K562 (cell line): ENCODE data around the gene RPL22L1. TPM values are rescaled to one million over a fixed set of nuclear protein-coding genes. Genes with fewer than 3 reads are reported as not detected.
A peak's percentile ranks its signal among the peaks of the same experiment; 100 is the strongest.

Source experiments
- ATAC-seq: fragments of 200-7000 bp; cut with Tn5 transposase; 3 replicates; pipeline ENCODE4 v1.9.1; 2020; ENCODE audit warnings: moderate library complexity
- BruUV-seq: library from RNA; stranded (reverse); fragments of 400-500 nt; replicated peaks from 2 replicates; lab custom pipeline; 2021; lab: Mats Ljungman, UMichigan
- CTCF ChIA-PET: fragments of 300-600 bp; formaldehyde crosslinking; extraction: SDS; loops from one replicate; lab custom pipeline; 2021; ENCODE audit warnings: low intra/inter-chr PET ratio; lab: Yijun Ruan, JAX
- POLR2A ChIA-PET: fragments of 300-600, 350-650 bp; sonication (Branson Sonifier 250); formaldehyde crosslinking; extraction: SDS; loops from one replicate; lab custom pipeline; 2021; ENCODE audit warnings: antibody characterized with exemption, inconsistent platforms; lab: Yijun Ruan, JAX
- DNase-seq, 4 experiments: peaks; one replicate each; pipeline versions ENCODE4 v3.0.0 to v3.0.0-alpha.2; 2011 to 2018; ENCODE audit warnings: low spot score in 3 of 4, mixed read lengths in 3 of 4; ENCODE audit errors: extremely low read depth in 1 of 4
- FAIRE-seq: peaks from 2 replicates; lab custom pipeline; 2011; peaks lifted over from hg19 to GRCh38; lab: Jason Lieb, UNC
- H2AFZ ChIP-seq: 2 replicates; pipeline ENCODE4 v1.6.0; 2011; ENCODE audit warnings: low read depth, low read length, control low read depth, inconsistent platforms
- H3K27ac ChIP-seq: fragments of 200-600 bp; 3 replicates; pipeline ENCODE4 v1.8.0; 2011; ENCODE audit warnings: low read depth, mild to moderate bottlenecking, control low read depth, inconsistent platforms, low read length, moderate library complexity, mixed read lengths; ENCODE audit errors: extremely low read depth
- H3K27me3 ChIP-seq, 2 experiments: fragments of 300-600 bp in 1 of 2; 2 replicates in 1 of 2; 3 replicates in 1 of 2; pipeline versions ENCODE4 v1.6.0 to v1.8.0; 2011; ENCODE audit warnings: inconsistent platforms in 2 of 2, low read length in 2 of 2, mild to moderate bottlenecking in 1 of 2, mixed read lengths in 1 of 2, moderate library complexity in 1 of 2; ENCODE audit not compliant: control insufficient read depth in 2 of 2, insufficient read depth in 2 of 2
- H3K36me3 ChIP-seq: fragments of 300-600 bp; 3 replicates; pipeline ENCODE4 v1.8.0; 2011; ENCODE audit warnings: mild to moderate bottlenecking, low read length, inconsistent platforms; ENCODE audit not compliant: control insufficient read depth, insufficient read depth
- H3K4me1 ChIP-seq, 2 experiments: fragments of 200-600 bp in 1 of 2; replicated peaks in 1 of 2; 2 replicates in 1 of 2; 3 replicates in 1 of 2; pipeline versions ENCODE4 v1.5.1 to v1.8.0; 2011; ENCODE audit warnings: inconsistent platforms in 2 of 2, low read length in 2 of 2, mild to moderate bottlenecking in 1 of 2, mixed read lengths in 1 of 2, moderate library complexity in 1 of 2; ENCODE audit not compliant: control insufficient read depth in 2 of 2, insufficient read depth in 2 of 2
- H3K4me2 ChIP-seq: 2 replicates; pipeline ENCODE4 v1.6.1; 2011; ENCODE audit warnings: low read length, control low read depth, inconsistent platforms, mixed read lengths; ENCODE audit not compliant: insufficient read depth
- H3K4me3 ChIP-seq: fragments of 200-600 bp; sonication (generic), shearing (Covaris generic); 2 replicates; pipeline ENCODE4 v1.5.1; 2016; ENCODE audit warnings: control low read depth, inconsistent platforms
- H3K79me2 ChIP-seq: fragments of 200-600 bp; 3 replicates; pipeline ENCODE4 v1.8.0; 2011; ENCODE audit warnings: low read length, inconsistent platforms; ENCODE audit not compliant: control insufficient read depth, insufficient read depth
- H3K9ac ChIP-seq, 2 experiments: 2 replicates each; pipeline versions ENCODE4 v1.6.0 to v1.6.1; 2011; ENCODE audit warnings: low read depth in 2 of 2, low read length in 2 of 2, control low read depth in 1 of 2, inconsistent platforms in 1 of 2, mild to moderate bottlenecking in 1 of 2, mixed read lengths in 1 of 2; ENCODE audit not compliant: insufficient read depth in 1 of 2
- H3K9me1 ChIP-seq: one replicate; pipeline ENCODE4 v1.6.0; 2011; ENCODE audit warnings: inconsistent platforms, mild to moderate bottlenecking, low read length, moderate library complexity; ENCODE audit not compliant: control insufficient read depth, insufficient read depth
- H3K9me3 ChIP-seq: replicated peaks from 2 replicates; pipeline ENCODE4 v1.5.1; 2011; ENCODE audit warnings: low read depth, low read length, inconsistent platforms; ENCODE audit not compliant: control insufficient read depth, insufficient read depth
- H4K20me1 ChIP-seq: replicated peaks from 2 replicates; pipeline ENCODE4 v1.6.1; 2011; ENCODE audit warnings: low read length, inconsistent platforms, mixed read lengths; ENCODE audit not compliant: control insufficient read depth, insufficient read depth
- CREB1 ChIP-seq, 2 experiments: sonication (generic) in 1 of 2; formaldehyde crosslinking in 1 of 2; IDR thresholded peaks; 2 replicates each; pipeline versions ENCODE4 v1.6.1 to v1.8.0; 2012 to 2022; ENCODE audit warnings: inconsistent platforms in 1 of 2, mild to moderate bottlenecking in 1 of 2, missing genetic modification reagents in 1 of 2, moderate library complexity in 1 of 2
- CXXC5 ChIP-seq: fragments of 250-450 bp; sonication (Bioruptor Pico); IDR thresholded peaks from 2 replicates; pipeline ENCODE4 v1.8.0; 2022; ENCODE audit warnings: inconsistent platforms, mild to moderate bottlenecking, moderate library complexity
- HMG20B ChIP-seq: fragments of 250-450 bp; sonication (Bioruptor Pico); IDR thresholded peaks from 2 replicates; pipeline ENCODE4 v1.5.0; 2021; ENCODE audit warnings: mild to moderate bottlenecking
- NFE2L1 ChIP-seq: fragments of 450-650 bp; IDR thresholded peaks from 2 replicates; pipeline ENCODE4 v1.6.1; 2016; ENCODE audit warnings: missing genetic modification characterization, low read depth, mild to moderate bottlenecking, missing compliant biosample characterization, moderate library complexity, borderline replicate concordance
- OTX1 ChIP-seq: fragments of 450-650 bp; formaldehyde crosslinking; IDR thresholded peaks from 2 replicates; pipeline ENCODE4 v1.4.0; 2022; ENCODE audit warnings: mild to moderate bottlenecking
- POLR2A ChIP-seq: fragments of 450-650 bp; conservative IDR thresholded peaks from 2 replicates; pipeline ENCODE4 v1.6.1; 2016
- POLR2AphosphoS5 ChIP-seq: IDR thresholded peaks from 2 replicates; pipeline ENCODE4 v1.6.1; 2011; ENCODE audit warnings: mild to moderate bottlenecking, low read depth, low read length, moderate library complexity; ENCODE audit not compliant: control insufficient read depth, insufficient read depth
- PTTG1 ChIP-seq: fragments of 450-650 bp; IDR thresholded peaks from 2 replicates; pipeline ENCODE4 v1.6.1; 2016; ENCODE audit warnings: low read depth, mild to moderate bottlenecking, missing genetic modification characterization, missing compliant biosample characterization
- SIN3A ChIP-seq, 2 experiments: fragments of 150-350 bp in 1 of 2; IDR thresholded peaks; 2 replicates each; pipeline ENCODE4 v1.6.1; 2011 to 2016; ENCODE audit warnings: borderline replicate concordance in 2 of 2, low read depth in 2 of 2, low read length in 2 of 2, mild to moderate bottlenecking in 2 of 2, moderate library complexity in 2 of 2; ENCODE audit not compliant: control insufficient read depth in 1 of 2
- ZNF398 ChIP-seq: fragments of 250-450 bp; sonication (Bioruptor Pico); IDR thresholded peaks from 2 replicates; pipeline ENCODE4 v1.8.0; 2021; ENCODE audit warnings: moderate library complexity, mild to moderate bottlenecking, inconsistent platforms
- ZNF551 ChIP-seq: fragments of 250-450 bp; sonication (Bioruptor Pico); IDR thresholded peaks from 2 replicates; pipeline ENCODE4 v1.5.0; 2021; ENCODE audit warnings: mild to moderate bottlenecking, moderate library complexity
- WGBS: fragments of 100-300 bp; shearing (Covaris generic); methylation state at CpG from one replicate; pipeline ENCODE4 v1.1.6; 2016; ENCODE audit warnings: low coverage, mixed read lengths; ENCODE audit not compliant: insufficient coverage; ENCODE audit errors: missing lambda C conversion rate; 5-methylcytosine and 5-hydroxymethylcytosine counted together
- in situ Hi-C: fragments of 300-500 bp; cut with MboI; formaldehyde crosslinking; loops from 4 replicates; pipeline ENCODE4 v1.15.0; 2018; ENCODE audit warnings: inconsistent platforms, mixed read lengths
- intact Hi-C: fragments of 100-400 bp; cut with micrococcal nuclease; formaldehyde crosslinking; loops from 2 replicates; pipeline ENCODE4 v1.14.2; 2022
- polyA plus RNA-seq, 8 experiments: library from polyadenylated mRNA; depleted of rRNA in 4 of 8; stranded (reverse) in 5 of 8; unstranded in 3 of 8; fragments of >200 nt; fragmentation: Nextera tagmentation in 2 of 8; fragmentation: Illumina TruSeq in 1 of 8; extraction: Ambion mirVana in 2 of 8; extraction: Trizol in 1 of 8; gene quantifications; 2 replicates each; pipeline versions ENCODE4 v1.2.1 to v1.2.3, GENCODE V29; 2011 to 2014; ENCODE audit warnings: inconsistent platforms in 1 of 8, missing spikeins in 1 of 8
- total RNA-seq, 7 experiments: library from RNA; depleted of rRNA in 6 of 7; stranded (reverse); fragments of >200 nt in 6 of 7; fragmentation: Illumina TruSeq in 2 of 7; extraction: Trizol in 2 of 7; gene quantifications; 2 replicates each; pipeline versions ENCODE4 v1.2.1 to v1.2.3, GENCODE V29; 2011 to 2021; ENCODE audit warnings: low replicate concordance in 1 of 7
- TF ChIP-seq, protein P1 (sequence below): sonication (generic); formaldehyde crosslinking; IDR thresholded peaks from 2 replicates; pipeline ENCODE4 v1.8.0; 2022; ENCODE audit warnings: mild to moderate bottlenecking, missing genetic modification reagents

RPL22L1 gene
- total and polyA plus RNA-seq, 9 of the 15 experiments (the other 6 are each of a cell fraction or from before 2014, with no cell fraction given) = 53.9 to 198 (median 108) TPM

DNA sequence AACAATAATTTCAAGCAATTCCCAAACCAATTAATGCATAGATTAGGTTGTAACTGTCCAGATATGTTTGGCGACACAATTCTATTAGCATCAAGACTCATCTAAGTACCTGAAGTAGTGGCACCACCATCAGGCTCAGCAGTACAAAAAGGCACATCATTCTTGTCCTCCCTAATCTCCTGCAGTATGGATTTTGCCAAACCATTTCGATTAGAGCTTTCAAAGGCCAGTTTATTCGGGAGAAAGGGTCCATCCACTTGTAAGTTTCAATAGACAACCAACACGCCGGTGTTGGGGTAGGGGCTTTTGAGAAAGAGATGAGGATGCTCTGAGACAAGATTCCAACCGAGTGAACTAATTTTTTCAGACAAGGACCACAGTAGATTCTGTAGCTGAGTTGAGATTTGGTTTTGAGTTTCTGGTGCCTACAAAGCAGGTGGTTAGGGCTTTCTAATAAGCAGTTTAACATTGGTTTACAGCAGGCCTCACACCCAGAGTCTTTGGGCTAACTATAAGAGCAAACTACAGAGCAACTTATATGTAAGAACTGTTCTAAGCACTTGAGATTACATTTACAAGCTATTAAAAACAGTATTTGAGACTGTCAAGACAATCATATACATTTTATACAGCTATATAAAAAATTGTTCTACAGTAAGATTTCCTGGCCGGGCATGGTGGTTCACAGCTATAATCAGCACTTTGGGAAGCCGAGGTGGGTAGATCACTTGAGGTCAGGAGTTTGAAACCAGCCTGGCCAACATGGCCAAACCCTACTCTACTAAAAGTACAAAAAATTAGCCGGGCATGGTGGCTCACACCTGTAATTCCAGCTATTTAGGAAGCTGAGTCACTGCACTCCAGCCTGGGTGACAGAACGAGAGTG lies 4.5 kb downstream of the RPL22L1 start:
- Histone ChIP-seq H3K9me3 (no peaks in the 10 kb centered on the region), H3K27ac (no peak overlapping the region), H3K27me3 (no peaks in the 10 kb centered on the region), H3K79me2 (peaks cover 37% of the 10 kb centered on the region), H3K9ac (no peak overlapping the region), H3K4me3 (no peak overlapping the region), H2AFZ (no peak overlapping the region), H3K36me3 (peaks cover 37% of the 10 kb centered on the region), H3K4me2 (no peak overlapping the region), H4K20me1 (peaks cover 9% of the 10 kb centered on the region), H3K9me1 (no peaks in the 10 kb centered on the region), H3K4me1 (peaks cover 3 to 11% of the 10 kb centered on the region in 2 experiments; a peak in 2 of 5 replicates)
- ATAC-seq = peak; percentile 17
- DNase-seq = peak in 2 of 4 experiments; percentile 15 to 49
- POLR2A ChIA-PET = interaction anchor here (0.6 to 4.2 kb wide), 15 partner anchors 11 to 736 kb away, joined by 3 to 43 read pairs (median 3); no protein-coding TSS in a partner anchor
- 45% methylated on average over 10 of the region's 10 CpGs for WGBS
- no TSS peak for BruUV-seq
- CTCF ChIA-PET = no interaction called here
- intact Hi-C loops = loop anchor here (10.0 kb wide), 1 partner anchor 89 kb away; no protein-coding TSS in a partner anchor
- no peak for FAIRE-seq
- in situ Hi-C loops = no loop called here
- TF ChIP-seq HMG20B (CRISPR knock-in tag) (no peak), SIN3A (IDR thresholded peaks at IDR 0.05; ENCODE audit: borderline replicate concordance in 2 of 2, control insufficient read depth in 1 of 2, low read depth in 2 of 2, low read length in 2 of 2) (0 out of 4 replicates have a peak, but pooled peaks of 1 of the 2 experiments have one; percentile 16), POLR2A (peak; percentile 86), CREB1 (IDR thresholded peaks at IDR 0.05) (peak; percentile 13; the same call in 1 of the 2 replicates), CREB1 (CRISPR knock-in tag; IDR thresholded peaks at IDR 0.05) (no peak), CXXC5 (no peak), NFE2L1 (tag) (no peak), POLR2AphosphoS5 (peak; percentile 55; the same call in 1 of the 2 replicates), ZNF398 (no peak), ZNF551 (CRISPR knock-in tag) (0 out of 2 replicates have a peak, but pooled peaks have one; percentile 33), OTX1 (no peak), PTTG1 (tag) (no peak)
- TF ChIP-seq, protein P1, sequence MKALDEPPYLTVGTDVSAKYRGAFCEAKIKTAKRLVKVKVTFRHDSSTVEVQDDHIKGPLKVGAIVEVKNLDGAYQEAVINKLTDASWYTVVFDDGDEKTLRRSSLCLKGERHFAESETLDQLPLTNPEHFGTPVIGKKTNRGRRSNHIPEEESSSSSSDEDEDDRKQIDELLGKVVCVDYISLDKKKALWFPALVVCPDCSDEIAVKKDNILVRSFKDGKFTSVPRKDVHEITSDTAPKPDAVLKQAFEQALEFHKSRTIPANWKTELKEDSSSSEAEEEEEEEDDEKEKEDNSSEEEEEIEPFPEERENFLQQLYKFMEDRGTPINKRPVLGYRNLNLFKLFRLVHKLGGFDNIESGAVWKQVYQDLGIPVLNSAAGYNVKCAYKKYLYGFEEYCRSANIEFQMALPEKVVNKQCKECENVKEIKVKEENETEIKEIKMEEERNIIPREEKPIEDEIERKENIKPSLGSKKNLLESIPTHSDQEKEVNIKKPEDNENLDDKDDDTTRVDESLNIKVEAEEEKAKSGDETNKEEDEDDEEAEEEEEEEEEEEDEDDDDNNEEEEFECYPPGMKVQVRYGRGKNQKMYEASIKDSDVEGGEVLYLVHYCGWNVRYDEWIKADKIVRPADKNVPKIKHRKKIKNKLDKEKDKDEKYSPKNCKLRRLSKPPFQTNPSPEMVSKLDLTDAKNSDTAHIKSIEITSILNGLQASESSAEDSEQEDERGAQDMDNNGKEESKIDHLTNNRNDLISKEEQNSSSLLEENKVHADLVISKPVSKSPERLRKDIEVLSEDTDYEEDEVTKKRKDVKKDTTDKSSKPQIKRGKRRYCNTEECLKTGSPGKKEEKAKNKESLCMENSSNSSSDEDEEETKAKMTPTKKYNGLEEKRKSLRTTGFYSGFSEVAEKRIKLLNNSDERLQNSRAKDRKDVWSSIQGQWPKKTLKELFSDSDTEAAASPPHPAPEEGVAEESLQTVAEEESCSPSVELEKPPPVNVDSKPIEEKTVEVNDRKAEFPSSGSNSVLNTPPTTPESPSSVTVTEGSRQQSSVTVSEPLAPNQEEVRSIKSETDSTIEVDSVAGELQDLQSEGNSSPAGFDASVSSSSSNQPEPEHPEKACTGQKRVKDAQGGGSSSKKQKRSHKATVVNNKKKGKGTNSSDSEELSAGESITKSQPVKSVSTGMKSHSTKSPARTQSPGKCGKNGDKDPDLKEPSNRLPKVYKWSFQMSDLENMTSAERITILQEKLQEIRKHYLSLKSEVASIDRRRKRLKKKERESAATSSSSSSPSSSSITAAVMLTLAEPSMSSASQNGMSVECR (CRISPR knock-in tag) = no peak
